ENCODE data around the gene OVCA2.

GRCh38 chr17:2056206-2057174 is 14.7 kb downstream of the OVCA2 start:
- TF ChIP-seq CTCF (IDR thresholded peaks at IDR 0.05): no peak
- TF ChIP-seq POLR2A (IDR thresholded peaks at IDR 0.05): no peak

All from adrenal gland (tissue), 5 donors.